AG10803 (cell line): ENCODE data around the gene SSU72.
"Not testable (repeated sequence)": the region's sequence is repeated elsewhere in the genome, so short reads cannot be mapped to it uniquely, and the experiment has no call there.

Experiments
- DNase-seq: peaks from one replicate; pipeline ENCODE4 v3.0.0; 2010; ENCODE audit warnings: low read depth
- H3K4me3 ChIP-seq: 2 replicates; pipeline ENCODE4 v1.5.1; 2011; ENCODE audit warnings: mild to moderate bottlenecking, low read length, control low read depth
- TF ChIP-seq, protein P1 (sequence below): conservative IDR thresholded peaks from 2 replicates; pipeline ENCODE4 v1.5.1; 2011; ENCODE audit warnings: mild to moderate bottlenecking, low read length, control low read depth, inconsistent platforms

The SSU72 gene

DNA sequence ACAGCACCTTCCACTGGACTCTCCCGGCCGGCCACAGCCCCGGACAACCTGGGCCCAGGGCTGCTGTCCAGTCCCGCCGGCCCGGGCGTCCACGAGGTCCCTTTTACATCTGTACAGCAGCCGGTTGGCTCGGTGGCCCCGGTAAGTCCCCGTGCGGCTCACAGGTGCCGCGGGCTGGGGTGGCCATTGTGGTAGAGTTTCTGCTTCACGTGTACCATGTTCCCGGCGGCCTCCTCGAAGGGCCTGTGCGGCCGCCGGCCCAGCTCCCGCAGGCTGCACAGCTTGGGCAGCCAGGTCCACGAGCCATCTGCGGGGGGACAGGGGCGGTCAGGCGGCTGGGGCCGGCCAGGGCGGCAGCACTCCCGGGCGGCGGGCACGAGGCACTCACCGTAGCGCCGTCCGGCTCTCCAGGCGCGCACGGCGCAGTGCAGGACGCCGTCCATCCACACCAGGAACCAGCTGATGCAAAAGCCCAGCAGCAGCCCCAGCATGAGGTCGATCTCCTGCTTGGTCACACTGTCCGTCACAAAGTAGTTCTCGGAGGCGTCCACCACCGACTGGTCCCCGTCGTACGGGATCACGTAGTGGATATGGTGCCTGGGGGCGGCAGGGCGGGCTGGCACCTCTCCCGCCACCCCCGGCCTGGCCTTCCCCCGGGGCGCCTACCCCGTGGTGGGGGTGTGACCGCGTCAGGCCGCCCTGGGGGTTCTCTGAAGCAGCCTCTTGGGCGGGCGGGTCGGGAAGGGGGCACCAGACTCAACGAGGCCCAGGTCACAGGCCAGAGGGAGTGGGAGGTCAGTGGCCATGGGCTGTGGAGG is 39.3 kb downstream of the SSU72 start:
- no peak overlapping the region for H3K4me3 ChIP-seq
- TF ChIP-seq, protein P1, sequence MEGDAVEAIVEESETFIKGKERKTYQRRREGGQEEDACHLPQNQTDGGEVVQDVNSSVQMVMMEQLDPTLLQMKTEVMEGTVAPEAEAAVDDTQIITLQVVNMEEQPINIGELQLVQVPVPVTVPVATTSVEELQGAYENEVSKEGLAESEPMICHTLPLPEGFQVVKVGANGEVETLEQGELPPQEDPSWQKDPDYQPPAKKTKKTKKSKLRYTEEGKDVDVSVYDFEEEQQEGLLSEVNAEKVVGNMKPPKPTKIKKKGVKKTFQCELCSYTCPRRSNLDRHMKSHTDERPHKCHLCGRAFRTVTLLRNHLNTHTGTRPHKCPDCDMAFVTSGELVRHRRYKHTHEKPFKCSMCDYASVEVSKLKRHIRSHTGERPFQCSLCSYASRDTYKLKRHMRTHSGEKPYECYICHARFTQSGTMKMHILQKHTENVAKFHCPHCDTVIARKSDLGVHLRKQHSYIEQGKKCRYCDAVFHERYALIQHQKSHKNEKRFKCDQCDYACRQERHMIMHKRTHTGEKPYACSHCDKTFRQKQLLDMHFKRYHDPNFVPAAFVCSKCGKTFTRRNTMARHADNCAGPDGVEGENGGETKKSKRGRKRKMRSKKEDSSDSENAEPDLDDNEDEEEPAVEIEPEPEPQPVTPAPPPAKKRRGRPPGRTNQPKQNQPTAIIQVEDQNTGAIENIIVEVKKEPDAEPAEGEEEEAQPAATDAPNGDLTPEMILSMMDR, result no peak
- DNase-seq, result no peak

DNA sequence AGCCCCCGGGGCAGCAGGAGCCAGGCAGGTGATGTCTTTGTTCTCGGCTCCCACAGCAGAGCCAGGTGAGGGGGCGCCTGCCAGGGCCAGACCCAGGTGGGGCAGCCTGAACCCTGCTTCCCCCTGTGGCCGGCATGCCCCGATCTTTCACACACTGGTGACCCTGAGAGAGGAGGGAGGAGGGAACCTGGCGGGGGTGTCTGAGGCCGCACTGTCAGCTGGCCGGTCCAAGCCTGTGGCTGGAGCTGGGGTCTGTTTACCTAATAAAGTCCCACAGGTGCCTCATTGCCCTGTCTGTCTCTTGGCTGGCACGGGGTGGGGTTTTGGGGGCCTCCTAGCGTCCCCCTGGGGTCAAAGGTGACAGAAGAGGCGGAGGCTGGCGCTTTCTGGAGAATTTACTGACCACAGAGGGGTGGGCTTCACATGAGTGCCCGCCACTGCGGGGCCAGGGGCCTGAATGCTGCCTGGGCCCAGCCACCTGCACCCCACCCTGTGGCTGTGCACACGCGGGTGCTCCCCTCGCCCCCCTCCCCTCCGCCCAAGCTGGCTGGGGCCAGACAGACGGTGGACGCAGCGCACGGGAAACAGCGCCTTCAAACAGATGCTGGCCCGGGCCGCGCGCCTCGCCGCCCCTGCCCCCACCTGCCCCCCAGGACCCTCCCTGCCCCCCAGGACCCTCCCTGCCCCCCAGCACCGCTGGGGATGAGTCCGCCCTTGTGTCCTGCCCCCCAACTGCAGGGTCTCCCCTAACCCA is 40.1 kb downstream of the SSU72 start:
- TF ChIP-seq, protein P1, result no peak
- no peak overlapping the region for H3K4me3 ChIP-seq
- no peak for DNase-seq

DNA sequence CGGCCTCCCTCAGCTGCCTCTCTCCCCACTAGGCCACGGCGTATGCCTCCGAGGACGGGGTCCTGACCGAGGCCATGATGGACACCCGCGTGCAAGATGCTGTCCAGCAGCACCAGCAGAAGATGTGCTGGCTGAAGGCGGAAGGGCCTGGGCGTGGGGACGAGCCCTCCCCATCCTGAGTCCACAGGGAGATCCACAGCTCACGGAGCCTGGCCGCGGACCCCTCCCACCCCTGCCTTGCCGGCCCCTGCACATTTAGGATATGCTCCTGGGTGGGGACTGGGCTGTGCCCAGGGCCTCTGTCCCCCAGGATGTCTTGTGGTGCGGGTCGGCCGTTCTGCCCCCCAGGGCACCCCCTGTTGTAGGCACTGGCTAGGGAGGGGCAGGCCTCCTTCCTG is 40.8 kb downstream of the SSU72 start:
- not testable (repeated sequence) for H3K4me3 ChIP-seq, DNase-seq

DNA sequence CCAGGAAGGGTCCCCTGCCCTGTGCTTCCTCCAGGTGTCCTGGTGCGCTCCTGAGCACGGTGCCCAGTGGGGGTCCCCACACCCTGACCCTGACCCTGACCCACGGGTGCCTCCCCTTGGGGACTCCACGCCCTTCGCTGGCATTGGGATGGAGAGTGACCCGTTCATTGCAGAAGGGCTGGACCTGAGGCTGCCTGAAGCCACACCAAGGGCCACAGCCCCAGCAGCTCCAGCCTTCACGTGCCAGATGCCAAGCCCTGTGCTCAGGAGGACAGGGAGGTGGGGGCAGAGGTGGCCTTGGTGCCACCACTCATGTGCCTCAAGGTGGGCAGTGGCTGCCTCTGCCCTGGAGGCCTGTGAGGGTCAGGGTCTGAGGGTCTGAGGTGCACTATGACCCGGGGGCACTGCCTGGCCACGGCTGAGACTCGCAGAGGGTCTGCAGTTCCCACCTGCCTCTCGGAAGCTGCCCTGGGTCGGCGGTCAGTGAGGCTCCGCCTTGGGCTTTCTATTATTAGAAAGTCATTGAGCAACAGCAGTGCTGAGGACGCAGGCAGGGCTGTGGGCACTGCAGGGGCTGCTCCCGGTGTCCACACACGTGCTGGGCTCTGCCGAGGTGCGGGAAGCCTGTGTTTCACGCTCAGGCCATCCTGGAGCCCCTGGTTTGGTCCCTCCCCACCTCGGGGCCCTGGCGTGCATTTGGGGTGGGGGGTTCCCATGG is 41.3 kb downstream of the SSU72 start:
- H3K4me3 ChIP-seq, DNase-seq: not testable (repeated sequence)

DNA sequence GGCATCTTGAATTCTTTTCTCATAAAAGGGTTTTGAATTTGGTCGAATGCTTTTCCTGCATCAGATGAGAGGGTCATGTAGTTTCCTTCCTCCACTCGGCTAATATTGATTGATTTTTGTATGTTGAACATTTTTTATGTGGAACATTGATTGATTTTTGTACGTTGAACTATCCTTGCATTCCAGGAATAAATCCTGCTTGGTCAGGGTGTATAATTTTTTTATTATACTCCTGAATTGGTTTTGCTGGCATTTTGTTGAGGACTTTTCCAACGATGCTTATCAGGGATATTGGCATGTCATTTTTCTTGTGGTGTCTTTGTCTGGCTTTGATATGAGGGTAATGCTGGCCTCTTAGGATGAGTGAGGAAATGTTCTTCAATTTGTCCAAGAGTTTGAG is 42.7 kb downstream of the SSU72 start:
- H3K4me3 ChIP-seq, result no peak overlapping the region
- DNase-seq, result no peak
- TF ChIP-seq, protein P1, result no peak

DNA sequence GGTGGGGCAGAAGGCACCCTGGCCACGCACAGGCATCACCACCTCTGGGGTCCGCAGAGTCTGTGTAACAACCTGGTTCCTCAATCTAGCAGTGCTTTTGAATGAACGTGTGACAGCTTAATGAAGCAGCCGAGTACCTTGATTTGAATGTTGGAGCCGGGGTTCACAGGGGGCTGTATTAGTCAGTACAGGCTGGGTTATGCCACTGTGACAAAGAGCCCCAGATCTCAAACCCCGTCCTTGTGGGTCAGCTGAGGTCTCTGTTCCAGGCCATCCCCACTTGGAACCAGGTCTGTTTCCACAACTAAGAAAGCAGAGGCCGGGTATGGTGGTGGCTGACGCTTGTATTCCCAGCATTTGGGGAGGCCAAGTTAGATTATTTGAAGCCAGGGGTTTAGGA is 44.7 kb downstream of the SSU72 start:
- DNase-seq, result no peak
- no peak overlapping the region for H3K4me3 ChIP-seq
- TF ChIP-seq, protein P1, result no peak

DNA sequence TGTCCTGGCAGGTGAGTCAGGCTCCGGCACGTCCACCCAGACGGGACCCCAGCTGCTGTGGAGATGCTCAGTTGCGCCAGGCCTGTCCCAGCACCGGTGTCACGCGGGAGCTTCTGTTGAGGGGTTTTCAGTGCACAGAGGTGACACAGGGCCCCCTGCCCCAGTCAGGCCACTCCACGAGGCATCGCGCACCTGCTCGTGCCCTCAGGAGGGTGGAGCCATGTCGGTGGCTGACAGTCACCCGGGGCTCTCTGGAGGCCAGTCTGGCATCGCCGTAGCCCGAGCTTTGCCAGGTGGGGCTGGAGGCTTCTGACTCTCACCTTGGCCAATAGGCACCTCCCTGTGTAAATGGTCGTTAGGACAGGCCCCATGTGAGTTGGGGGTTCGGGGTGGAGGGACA is 45.3 kb downstream of the SSU72 start:
- TF ChIP-seq, protein P1, result no peak
- H3K4me3 ChIP-seq, result no peak overlapping the region
- DNase-seq, result no peak
